Activated CD8-positive, alpha-beta memory T cell treated with anti-CD3 and anti-CD28 coated beads for 1 hour (primary cell): ENCODE data around the gene C1orf159.
A peak's percentile ranks its signal among the peaks of the same experiment; 100 is the strongest.
"Not testable (repeated sequence)": the region's sequence is repeated elsewhere in the genome, so short reads cannot be mapped to it uniquely, and the experiment has no call there.

Source experiments
- DNase-seq, 2 donors: peaks; one replicate each; pipeline ENCODE4 v3.0.0-alpha.2; 2020; ENCODE audit warnings: low read depth in 1 of 2; ENCODE audit errors: extremely low read depth in 1 of 2

Gene C1orf159

DNA sequence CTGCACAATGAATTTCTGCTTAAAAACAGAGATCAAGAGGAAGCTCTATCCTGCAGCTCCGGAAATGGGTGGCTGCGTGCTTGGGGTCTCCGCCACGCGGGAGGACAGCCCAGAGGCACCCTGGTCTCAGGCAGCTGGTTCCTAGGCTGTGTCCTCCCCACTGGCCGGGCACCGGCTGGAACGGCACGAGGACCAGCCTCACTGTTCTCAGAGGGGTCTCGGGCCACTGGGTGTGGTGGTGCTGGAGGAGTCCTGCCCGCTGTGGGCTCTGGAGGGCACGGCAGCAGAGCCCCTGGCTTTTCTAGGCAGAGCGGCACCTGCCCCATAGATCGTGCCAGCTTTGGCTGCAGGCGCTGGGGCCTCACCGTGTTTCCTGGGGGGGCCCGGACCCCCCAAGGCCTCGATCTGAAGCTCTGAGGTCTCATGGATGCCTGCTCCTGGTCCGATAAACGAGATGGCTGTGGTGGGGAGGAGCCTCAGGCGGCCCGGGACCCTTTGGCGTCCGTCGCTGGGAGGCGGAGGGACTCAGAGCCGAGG is 33.6 kb downstream of the C1orf159 start:
- no peak for DNase-seq

DNA sequence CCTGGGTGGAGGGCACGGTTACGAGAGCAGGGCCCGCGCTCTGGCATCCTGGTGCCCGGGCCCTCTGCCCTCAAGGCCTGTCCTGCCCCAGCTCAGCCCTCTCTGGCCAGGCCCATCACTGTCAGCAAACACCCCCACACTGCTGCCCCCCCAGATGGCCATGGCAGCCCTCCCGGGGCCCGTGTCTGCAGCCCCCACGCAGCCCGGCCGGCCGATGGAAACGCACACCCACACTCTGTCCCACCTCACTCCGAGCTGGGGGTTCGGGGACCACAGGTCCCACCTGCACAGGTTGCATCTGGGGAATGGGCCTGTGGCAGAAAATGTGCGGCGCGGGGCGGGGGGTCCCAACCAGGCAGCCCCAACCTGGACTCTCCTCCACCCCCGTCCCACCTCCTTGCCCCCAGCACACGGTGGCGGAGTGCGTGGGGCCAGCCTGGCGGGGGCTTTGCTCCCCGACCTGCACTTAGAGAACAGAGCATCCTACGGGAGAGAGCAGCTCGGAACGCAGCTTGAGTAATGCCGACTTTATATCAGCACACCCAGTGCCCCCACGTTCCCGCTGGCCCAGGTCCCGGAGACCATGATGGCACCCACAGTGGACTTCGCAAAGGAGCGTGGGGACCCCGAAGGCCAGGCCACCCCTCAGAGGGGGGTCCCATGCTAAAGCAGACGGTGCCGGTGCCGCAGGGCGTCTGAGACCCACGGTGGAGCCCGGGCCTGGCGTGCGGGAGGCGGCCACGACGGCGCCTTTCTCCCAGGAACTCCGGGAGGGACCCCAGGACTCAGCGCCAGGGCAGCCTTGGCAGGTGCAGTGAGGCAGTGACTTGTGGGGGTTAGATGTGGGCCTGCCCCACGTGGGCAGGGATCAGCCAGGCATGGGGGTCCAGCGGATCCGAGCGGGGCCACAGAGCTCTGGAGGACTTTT is 34.3 kb downstream of the C1orf159 start:
- DNase-seq, result no peak

DNA sequence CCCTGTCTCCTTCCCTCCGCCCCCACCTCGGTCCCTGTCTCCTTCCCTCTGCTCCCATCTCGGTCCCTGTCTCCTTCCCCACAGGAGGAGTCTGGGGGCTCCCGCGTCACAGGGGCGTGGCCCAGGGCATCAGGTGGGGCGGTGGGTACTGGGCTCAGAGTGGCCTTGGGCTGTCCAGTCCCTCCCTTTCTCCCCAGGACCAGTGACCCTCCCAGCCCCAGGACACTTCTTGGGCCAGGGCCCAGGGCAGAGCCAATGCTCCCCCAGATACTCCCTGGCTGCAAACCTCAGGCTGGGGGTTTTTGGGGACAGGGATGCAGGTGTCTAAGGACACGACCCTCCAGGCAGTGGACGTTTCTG is 35.0 kb downstream of the C1orf159 start:
- DNase-seq, result no peak

DNA sequence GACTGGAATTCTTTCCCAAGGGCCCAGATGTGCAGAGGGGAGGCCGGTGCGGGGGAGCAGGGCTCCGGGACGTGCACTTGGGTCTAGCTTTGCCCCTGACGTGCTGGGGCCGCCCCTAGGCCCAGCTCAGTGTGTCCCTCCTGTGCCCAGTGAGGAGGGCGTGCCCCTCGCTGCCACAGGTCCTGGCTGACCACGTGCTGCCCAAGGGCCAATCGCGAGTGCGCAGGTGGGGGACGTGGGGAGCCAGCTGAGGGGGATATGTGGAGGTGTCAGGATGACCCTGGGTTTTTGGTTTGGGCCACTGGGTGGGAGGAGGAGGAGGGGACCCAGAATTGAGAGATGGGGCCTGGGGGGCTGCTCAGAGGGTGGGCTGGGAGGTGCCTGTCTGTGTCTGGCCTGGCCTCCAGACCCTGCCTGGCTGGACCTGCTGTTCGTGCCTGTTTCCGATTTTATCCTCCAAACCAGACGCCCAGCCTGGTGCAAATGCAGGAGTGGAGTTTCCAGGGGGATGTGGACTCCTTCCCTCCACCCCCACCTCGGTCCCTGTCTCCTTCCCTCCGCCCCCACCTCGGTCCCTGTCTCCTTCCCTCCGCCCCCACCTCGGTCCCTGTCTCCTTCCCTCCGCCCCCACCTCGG is 35.6 kb downstream of the C1orf159 start:
- no peak for DNase-seq

DNA sequence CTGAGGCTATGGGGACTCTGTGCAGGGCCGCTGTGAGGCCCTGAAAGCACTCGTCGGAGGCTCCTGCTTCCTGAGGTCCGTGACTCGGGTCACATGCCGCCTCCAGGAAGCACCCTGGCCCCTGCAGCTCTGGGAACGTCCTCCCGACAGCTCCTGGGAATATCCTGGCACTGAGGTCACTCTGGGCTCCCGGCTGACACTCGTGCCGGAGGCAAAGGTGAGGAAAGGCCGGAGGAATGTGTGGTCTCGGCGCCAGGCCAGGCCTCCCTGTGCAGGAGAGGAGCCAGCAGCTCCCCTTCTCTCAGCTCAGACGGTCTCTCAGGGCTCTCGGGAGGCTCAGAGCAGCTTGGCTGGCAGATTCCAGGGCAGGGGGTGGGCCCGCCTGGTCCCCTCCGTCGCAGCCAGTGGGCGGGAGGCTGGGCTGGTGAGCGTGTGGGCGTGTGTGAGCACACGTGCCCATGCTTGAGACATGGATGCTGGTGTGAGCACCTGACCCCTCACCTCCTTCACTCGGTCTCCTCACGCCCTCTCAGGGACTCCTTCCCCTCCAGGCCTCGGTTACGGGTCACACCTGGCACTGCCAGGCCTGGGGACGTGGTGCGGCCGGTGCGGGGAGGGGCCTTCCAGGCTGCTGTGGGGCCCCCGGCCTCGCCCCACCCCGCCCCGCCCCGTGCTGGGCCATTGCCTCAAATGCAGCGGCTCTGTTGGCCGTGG is 36.3 kb downstream of the C1orf159 start:
- no peak for DNase-seq

DNA sequence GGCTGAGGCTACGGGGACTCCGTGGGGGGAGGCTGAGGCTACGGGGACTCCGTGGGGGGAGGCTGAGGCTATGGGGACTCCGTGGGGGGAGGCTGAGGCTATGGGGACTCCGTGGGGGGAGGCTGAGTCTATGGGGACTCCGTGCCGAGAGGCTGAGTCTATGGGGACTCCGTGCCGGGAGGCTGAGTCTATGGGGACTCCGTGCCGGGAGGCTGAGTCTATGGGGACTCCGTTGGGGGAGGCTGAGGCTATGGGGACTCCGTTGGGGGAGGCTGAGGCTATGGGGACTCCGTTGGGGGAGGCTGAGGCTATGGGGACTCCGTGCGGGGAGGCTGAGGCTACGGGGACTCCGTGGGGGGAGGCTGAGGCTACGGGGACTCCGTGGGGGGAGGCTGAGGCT is 38.5 kb downstream of the C1orf159 start:
- not testable (repeated sequence) for DNase-seq

DNA sequence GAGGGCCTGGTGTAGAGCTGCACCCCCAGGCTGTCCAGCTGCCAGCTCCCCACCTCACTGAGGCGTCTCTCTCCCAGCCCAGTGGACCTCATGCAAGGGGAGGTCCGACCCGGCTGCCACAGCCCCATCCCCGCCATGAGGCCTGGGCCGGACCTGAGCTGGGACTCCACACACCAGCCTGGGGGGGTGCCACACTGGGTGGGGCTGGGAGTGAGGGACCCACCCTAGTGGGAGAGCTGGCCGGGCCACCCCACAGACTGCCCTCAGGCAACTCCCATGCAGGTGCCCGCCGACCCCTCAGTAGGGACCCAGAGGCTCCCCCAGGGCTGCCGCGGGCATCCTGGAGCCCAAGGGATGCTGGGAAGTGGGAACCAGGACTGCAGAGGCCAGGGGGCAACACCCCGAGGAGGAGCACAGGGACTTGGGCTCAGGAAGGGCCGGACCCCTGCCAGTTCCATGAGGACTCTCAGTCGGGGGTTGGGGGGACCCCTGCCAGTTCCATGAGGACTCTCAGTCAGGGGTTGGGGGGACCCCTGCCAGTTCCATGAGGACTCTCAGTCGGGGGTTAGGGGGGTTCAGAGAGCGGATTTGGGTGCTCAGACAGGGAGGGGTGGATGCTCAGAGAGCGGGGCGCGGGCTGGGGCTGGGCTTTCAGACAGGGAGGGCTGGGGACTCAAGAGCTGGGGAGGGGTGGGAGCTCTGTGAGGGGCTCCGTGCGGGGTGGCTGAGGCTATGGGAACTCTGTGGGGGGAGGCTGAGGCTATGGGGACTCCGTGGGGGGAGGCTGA is 40.5 kb downstream of the C1orf159 start:
- DNase-seq, result no peak

DNA sequence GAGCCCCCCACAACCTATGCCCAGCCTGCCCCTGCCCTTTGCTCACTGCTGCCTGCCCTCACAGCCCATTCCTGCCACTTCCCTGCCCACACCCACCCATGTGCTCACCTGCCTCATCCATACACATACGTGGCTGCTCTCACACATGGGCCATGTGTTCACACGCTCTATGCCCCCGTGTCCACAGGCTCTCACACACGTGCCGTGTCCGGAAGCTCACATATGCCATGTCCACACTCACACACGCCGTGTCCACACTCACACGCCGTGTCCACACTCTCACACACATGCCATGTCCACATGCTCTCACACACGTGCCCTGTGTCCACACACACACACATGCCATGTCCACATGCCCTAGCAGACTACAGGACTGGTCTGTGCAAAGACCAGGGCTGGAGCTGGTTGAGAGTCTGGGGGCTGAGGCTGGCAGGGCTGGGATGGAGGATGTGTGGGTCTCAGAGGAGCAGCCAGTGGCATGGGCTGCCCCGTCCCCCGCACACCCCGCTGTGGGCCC is 41.2 kb downstream of the C1orf159 start:
- no peak for DNase-seq

DNA sequence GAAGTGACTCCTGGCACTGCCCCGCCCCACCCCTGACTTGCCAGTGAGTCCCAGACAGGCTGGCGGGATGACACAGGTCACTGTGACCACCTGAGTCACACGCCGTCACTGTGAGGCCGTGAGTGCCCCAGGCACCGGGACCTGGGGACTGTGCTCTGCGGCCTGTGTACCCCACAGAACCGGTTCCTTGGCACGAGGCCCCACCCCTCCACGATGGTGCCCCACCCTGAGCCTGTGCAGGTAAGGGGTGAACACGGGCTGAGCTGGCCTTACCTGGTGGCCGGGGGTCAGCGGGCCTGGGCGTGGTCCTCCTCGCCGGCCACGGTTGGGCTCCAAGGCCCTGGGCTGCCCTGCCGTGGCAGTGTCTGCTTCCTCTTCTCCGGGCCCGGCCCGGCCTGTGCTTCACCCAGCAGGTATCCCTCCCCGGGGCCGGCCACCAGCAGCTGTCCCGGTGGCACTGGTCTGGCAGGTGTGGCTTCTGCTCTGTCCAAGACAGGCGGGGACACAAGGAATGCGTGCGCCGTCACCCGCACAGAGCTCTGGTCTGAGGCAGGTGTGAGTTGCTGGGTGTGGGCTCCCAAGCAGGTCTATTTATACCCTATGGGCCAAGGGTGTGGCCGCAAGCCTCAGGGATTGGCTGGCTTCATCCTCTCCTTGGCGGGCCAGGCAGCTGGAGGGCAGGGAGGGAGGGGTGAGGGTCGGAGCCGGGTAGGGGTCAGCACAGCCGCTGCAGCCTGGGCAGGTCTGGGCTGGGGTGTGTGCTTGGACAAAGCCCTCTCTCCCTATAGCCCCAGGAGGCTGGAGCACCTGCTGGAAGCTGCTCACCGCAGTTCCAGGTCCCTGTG is 41.9 kb downstream of the C1orf159 start, which contains the start of gene RNF223:
RNF223 (minus strand) TSS at position 564 of the 845 bp plus-strand sequence. CDS start 1,740 bp downstream, outside the sequence.
- no peak for DNase-seq

DNA sequence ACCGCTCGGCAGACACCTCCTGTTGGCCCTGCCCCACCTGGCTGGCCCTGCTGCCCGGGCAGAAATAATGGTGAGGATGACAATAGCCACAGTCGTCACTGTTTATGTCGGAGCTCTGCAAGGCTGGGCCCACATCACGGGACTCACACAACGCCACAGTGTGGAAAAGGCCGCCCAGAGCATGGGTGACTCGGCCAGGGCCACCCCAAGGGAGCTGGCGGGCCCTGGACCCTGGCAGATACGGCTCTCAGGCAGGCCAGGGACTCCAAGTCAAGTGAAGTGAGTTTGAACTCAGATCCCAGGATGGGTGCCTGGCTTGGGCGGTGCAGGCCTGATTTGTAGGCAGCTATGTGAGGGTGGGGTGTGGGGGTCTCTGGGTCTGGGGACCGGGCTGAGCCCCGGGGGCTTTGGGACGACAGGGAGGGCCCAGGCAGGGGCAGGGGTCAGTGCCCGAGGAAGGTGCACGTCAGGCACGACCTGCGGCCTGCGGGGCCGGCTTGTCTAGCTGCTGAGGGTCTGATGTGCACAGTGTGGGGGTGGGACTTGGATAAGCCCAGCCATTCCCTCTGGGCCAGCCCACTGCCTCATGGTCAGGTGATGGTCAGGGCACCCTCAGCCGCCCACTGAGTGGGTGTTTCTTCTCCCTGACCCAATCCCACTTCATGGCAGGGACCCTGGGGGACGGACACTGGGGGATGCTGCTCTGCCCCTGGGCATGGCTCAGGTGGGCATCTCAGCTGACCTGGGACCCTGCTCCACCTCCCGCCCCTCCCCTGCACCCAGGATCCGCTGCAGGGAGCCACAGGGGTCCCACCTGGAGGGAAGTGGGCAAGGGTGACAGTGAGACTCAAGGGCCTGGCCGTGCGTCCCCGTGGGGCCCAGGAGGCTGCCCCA is 42.8 kb downstream of the C1orf159 start:
- no peak for DNase-seq

DNA sequence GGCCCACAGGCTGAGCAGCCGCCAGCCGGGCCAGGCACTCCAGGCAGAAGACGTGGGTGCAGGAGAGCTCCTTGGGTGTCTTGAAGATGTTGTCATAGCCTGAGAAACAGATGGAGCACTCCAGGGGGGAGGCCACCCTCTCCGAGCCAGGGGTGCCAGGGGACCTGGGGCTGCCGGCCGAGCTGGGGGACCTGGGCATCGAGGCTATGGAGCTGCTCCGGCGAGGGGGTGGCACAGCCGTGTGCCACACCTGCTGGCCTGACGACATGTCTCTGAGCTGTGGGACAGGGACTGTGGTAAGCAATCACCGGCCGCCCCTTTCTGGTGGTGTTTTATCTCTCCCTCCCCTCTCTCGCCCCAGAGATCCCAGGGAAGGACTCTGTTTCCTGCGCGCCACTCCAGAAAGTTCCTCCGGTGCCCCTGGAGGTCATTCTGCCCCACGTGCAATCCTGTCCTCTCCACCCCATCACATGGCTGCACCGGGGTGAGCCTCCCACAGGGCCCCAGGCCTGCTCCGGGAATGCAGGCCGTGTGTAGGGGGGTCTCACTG is 43.5 kb downstream of the C1orf159 start:
- DNase-seq, result no peak

DNA sequence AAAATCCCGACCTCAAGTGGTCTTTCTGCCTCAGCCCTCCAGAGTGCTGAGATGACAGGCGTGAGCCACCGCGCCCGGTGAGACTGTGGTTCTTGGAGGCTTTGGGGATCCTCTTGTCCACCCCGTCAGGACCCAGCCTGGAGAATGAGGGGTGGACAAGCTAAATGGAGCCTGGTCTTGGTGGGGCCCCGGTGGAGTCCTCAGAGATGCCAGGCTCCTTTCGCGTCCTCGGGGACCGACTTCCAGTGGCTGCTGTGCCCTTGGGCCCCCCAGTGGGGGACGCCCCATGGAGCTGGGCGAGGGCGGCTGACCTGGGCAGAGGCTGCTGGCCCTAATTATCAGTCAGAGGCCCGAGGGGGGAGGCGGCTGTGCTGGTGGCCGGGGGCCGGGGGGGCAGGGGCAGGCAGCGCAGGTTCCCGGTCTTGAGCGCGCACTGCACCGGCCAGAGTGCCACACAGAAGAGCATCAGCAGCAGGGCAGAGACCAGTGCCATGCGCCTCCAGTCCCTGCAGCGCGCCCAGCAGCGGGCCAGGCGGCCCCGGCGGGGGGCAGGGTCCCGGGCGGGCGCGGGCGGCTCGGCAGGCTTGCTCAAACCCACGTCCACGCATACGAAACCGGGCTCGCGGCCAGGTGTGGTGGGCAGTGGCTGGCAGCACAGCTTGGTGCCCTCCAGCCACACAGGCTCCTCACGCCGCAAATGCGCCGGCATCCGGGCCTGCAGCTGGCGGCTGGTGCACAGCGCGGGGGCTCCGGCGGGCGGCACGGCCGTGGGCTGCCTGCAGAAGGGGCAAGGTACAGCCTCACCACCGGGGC is 44.2 kb downstream of the C1orf159 start:
- DNase-seq, result no peak

DNA sequence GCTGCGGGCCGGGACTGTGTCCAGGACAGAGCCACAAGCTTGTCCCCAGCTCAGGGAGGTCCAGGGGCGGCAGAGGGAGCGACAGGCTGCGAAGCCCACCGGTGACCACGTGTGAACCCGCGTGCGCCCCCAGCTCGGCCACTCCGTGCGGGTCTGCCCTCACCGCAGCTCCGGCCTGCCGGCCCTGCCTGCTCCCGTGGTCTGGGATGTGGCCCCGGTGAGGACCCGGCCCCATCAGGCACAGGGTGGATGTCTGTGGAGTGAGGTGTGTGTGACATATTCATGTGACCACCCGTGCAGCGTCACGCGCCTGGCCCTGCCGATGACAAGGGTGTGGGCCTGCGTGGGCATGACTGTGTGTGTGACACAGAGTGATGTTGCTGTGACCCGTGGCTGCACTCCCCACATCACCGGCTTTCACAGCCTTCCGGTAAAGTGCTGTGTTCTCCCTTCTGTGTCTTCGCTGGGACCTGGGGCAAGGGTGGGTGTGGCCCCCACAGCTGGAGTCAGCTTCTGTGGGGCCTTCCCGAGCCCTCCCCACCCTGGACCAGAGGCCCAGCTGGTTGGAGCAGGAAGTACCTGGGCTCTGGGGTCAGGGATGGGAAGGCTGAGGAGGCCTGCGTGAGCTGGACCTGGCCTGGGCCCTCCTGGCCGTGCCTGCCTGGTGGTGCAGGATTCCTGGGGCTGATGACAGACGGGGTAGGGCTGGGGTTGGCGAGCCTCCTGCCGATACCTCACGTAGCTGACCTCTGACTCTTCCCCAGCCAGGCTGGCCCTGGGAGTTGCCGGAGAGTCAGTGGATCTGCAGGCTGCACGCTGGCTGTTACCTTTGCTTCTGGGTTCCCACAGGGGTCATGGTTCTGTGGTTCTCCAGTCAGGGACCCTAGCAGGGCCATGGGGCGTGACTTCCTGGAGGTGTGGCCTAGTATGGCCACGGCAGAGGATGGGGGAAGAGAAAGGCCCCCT is 45.9 kb downstream of the C1orf159 start:
- no peak for DNase-seq

DNA sequence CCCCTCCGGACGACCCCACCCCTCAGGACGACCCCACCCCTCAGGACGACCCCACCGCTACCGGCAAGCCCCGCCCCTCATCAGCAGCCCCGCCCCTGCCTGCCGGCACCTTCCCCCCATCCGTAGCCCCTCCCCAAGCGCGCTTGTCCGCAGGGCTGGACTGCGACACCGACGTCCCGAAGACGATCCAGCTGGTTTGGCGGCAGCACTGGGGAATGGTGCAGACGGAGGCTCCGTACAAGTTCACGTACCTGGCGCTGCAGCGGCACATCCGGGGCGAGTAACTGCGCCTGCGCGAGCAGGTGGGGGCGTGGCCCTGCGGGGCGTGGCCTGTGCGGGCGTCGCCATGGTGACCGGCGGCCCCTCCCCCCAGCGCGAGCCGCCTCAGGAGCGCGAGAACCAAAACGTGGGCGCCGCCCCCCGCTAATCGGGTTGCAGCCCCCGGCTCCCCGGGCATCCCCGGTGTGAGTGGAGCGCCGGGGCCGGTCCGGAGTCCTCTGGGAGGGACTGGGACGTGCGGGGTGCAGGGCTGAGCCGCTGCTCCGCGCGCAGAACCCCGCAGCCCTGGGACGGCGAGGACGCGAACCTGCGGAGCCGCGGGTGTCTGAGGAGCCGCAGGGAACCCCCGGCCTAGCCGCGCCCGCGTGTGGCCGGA is 46.7 kb downstream of the C1orf159 start:
- peak; percentile 75 to 85 for DNase-seq

DNA sequence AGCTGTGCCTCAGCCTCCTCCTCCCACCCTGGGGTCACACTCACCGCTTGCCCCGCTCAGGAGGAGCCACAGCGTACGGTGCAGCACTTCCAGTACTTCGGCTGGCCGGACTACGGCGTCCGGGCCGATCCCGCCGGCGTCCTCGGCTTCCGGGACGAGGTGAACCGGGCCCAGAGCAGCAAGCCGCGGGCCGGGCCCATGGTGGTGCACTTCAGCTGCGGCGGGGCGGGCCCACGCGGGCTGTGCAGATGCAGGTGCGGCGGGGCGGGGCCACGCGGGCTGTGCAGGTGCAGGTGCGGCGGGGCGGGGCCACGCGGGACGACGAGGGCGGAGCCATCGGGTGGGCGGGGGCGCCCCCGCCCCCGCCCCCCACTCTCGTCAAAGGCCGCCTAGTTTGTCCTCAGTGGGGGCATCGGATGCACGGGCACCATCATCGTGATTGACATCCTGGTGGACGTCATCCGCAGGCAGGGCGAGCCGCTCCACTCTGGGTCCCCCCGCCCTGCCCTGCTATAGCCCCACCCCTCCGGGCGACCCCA is 47.3 kb downstream of the C1orf159 start:
- DNase-seq, result peak; percentile 28 to 30
